Body of pancreas (tissue), 4 donors: ENCODE measurements around the gene CEP104. TPM values are rescaled to one million over a fixed set of nuclear protein-coding genes. Genes with fewer than 3 reads are reported as not detected.

Experiments
- ATAC-seq: fragments of 150-250 bp; one replicate; pipeline ENCODE4 v1.9.1; 2016
- DNase-seq, 4 donors: peaks; one replicate each; pipeline ENCODE4 v3.0.0-alpha.2; 2019
- H3K27ac ChIP-seq, 4 donors: fragments of 200-600 bp; sonication (generic); 1 replicate in 3 of 4; 2 replicates in 1 of 4; pipeline versions ENCODE4 v1.5.1 to v1.6.1; 2016 to 2019; ENCODE audit warnings: mild to moderate bottlenecking in 1 of 4, mixed read lengths in 1 of 4, moderate library complexity in 1 of 4
- H3K27me3 ChIP-seq, 2 donors: fragments of 200-600 bp; sonication (generic); one replicate each; pipeline ENCODE4 v1.6.0; 2016; ENCODE audit warnings: mild to moderate bottlenecking in 1 of 2
- H3K36me3 ChIP-seq, 2 donors: fragments of 200-600 bp; sonication (generic); replicated peaks in 1 of 2; 2 replicates each; pipeline ENCODE4 v1.5.1; 2016; ENCODE audit warnings: low read depth in 2 of 2; ENCODE audit not compliant: insufficient read depth in 1 of 2
- H3K4me1 ChIP-seq: fragments of 200-600 bp; sonication (generic); one replicate; pipeline ENCODE4 v1.6.0; 2016
- H3K4me3 ChIP-seq, 2 donors: fragments of 200-600 bp; sonication (generic); 1 replicate in 1 of 2; 2 replicates in 1 of 2; pipeline ENCODE4 v1.5.1; 2016 to 2019
- H3K9me3 ChIP-seq, 3 donors: fragments of 200-600 bp; sonication (generic); 1 replicate in 2 of 3; 2 replicates in 1 of 3; pipeline ENCODE4 v1.5.1; 2016
- POLR2A ChIP-seq, 3 donors: fragments of 450-650 bp; IDR thresholded peaks; one replicate each; pipeline ENCODE4 v1.6.1; 2016; ENCODE audit warnings: antibody characterized with exemption in 3 of 3, mild to moderate bottlenecking in 2 of 3
- WGBS, 2 donors: methylation state at CpG; one replicate each; pipeline ENCODE4 v1.1.5; 2017; 5-methylcytosine and 5-hydroxymethylcytosine counted together
- intact Hi-C: fragments of 100-400 bp; cut with DNase I; formaldehyde crosslinking; loops from one replicate; pipeline ENCODE4 v1.15.1; 2023
- total RNA-seq, 2 donors: library from RNA; depleted of rRNA; stranded (reverse); fragments of >200 nt; gene quantifications; one replicate each; pipeline ENCODE4 v1.1.0, GENCODE V29; 2016
- TF ChIP-seq, protein P1 (sequence below), 7 experiments: fragments of 450-650 bp in 4 of 7; fragments of 200-600 bp in 3 of 7; sonication (generic) in 3 of 7; IDR thresholded peaks; one replicate each; pipeline ENCODE4 v1.5.1; 2016 to 2019; ENCODE audit warnings: antibody characterized with exemption in 7 of 7

CEP104 gene
- total RNA-seq, 2 donors from 2014 or later = 17.9 to 22.1 TPM

DNA sequence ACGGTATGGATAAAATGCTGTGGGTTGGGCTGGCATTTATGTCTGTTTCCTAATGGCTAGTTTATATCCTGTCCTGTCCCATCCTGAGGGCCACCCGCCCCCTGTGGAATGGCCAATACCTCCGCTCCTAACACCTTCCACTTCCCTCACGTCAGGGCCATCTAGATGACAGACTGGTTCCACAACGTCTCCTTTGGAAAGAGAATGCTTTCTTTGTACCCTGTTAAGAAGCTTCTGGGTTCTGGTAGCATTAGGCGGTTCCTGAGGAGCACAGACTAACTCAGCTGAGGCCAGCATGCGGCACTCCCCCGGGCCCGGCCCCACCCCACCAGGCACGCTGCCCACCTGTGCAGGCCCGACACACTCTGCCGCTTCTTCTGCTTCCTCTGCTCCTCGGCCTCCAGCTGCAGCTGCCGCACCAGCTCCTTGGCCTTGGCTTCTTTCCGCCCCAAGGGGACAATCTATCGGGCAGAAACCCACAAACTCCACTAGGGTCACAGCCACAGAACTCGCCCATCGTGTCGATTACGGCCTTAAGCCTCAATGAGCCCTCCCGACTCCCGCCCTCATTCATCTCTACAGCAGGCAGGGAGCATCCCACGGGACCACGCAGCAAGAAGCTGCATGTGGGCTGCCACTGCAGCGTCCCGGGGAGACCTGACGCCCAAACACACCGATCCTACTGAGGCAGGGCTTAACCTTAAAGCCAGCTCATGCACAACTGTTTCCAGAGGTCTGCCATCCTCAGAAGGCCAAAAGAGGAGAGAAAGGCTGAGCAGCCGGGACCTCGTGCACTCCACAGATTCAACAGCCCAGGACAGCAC, 73.1 kb downstream of the CEP104 start:
- no peak for TF ChIP-seq POLR2A (IDR thresholded peaks at IDR 0.05)
- TF ChIP-seq, protein P1, sequence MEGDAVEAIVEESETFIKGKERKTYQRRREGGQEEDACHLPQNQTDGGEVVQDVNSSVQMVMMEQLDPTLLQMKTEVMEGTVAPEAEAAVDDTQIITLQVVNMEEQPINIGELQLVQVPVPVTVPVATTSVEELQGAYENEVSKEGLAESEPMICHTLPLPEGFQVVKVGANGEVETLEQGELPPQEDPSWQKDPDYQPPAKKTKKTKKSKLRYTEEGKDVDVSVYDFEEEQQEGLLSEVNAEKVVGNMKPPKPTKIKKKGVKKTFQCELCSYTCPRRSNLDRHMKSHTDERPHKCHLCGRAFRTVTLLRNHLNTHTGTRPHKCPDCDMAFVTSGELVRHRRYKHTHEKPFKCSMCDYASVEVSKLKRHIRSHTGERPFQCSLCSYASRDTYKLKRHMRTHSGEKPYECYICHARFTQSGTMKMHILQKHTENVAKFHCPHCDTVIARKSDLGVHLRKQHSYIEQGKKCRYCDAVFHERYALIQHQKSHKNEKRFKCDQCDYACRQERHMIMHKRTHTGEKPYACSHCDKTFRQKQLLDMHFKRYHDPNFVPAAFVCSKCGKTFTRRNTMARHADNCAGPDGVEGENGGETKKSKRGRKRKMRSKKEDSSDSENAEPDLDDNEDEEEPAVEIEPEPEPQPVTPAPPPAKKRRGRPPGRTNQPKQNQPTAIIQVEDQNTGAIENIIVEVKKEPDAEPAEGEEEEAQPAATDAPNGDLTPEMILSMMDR (IDR thresholded peaks at IDR 0.05) = no peak
- peaks cover 21 to 50% of the 10 kb centered on the region in 2 donors for H3K36me3 ChIP-seq
- DNase-seq = no peak
- intact Hi-C loops = no loop called here
- no peak for ATAC-seq
- no peaks in the 10 kb centered on the region for H3K27me3 ChIP-seq
- 91 to 92% methylated on average over 27 to 30 of the region's 30 CpGs for WGBS, 2 donors
- no peak overlapping the region for H3K4me3 ChIP-seq
- no peak overlapping the region for H3K27ac ChIP-seq
- no peaks in the 10 kb centered on the region for H3K9me3 ChIP-seq
- H3K4me1 ChIP-seq = peaks cover 1% of the 10 kb centered on the region

DNA sequence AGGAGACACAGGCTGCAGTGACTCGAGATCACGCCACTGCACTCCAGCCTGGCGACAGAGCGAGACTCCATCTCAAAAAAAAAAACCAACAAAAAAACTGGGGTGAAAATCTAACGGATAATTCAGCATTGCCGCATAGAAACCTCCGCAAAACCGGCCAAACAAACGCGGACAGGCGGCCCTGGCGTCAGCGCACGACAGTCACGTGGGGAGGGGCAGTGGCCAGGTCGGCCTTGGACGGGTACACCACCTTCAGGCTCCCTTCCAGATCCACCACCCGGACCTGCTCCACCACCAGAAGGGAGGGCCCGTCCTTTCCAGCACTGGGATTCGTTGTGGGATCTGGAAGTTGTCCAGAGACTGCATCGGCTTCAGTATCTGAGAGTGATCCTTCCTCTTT, 76.1 kb downstream of the CEP104 start:
- Histone ChIP-seq H3K27me3 (no peaks in the 10 kb centered on the region), H3K4me1 (peaks cover 16% of the 10 kb centered on the region), H3K36me3 (peaks cover 21 to 45% of the 10 kb centered on the region in 2 donors), H3K4me3 (no peak overlapping the region), H3K27ac (no peak overlapping the region), H3K9me3 (no peaks in the 10 kb centered on the region)
- DNase-seq (no peak), ATAC-seq (no peak)
- TF ChIP-seq POLR2A (IDR thresholded peaks at IDR 0.05) = no peak
- TF ChIP-seq, protein P1 (IDR thresholded peaks at IDR 0.05) = no peak
- intact Hi-C loops = no loop called here
- 84 to 89% methylated on average over 21 of the region's 21 CpGs for whole genome bisulfite sequencing, 2 donors

DNA sequence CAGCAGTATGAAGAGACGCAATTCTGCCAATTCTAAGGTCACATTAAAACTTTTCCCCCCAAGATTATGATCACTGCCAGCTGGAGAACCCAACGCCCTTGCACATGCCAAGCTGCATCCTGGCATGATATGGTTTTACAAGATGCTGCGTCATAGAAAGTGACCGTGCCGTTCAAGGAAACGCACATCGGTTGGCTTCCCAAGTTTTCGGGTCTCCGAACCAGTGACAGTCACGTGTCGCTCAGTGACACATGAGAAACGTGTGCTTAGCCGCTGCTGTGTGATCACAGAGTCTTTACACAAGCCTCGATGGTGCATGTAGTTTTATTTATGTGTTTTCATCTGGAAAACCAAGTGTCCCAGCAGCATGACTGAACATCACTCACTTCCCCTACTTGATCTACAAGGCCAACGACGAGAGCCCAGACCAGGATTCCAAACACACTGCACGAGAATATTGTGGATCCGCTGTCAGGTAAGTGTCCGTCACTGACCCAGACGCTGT, 77.0 kb downstream of the CEP104 start:
- intact Hi-C loops = no loop called here
- DNase-seq = no peak
- no peak for ATAC-seq
- Histone ChIP-seq H3K4me1 (peaks cover 23% of the 10 kb centered on the region), H3K27ac (no peak overlapping the region), H3K4me3 (no peak overlapping the region), H3K9me3 (no peaks in the 10 kb centered on the region), H3K27me3 (no peaks in the 10 kb centered on the region), H3K36me3 (peaks cover 20 to 39% of the 10 kb centered on the region in 2 donors)
- TF ChIP-seq, protein P1 (IDR thresholded peaks at IDR 0.05) = no peak
- TF ChIP-seq POLR2A (IDR thresholded peaks at IDR 0.05) = no peak
- 89 to 92% methylated on average over 20 of the region's 20 CpGs for WGBS, 2 donors

DNA sequence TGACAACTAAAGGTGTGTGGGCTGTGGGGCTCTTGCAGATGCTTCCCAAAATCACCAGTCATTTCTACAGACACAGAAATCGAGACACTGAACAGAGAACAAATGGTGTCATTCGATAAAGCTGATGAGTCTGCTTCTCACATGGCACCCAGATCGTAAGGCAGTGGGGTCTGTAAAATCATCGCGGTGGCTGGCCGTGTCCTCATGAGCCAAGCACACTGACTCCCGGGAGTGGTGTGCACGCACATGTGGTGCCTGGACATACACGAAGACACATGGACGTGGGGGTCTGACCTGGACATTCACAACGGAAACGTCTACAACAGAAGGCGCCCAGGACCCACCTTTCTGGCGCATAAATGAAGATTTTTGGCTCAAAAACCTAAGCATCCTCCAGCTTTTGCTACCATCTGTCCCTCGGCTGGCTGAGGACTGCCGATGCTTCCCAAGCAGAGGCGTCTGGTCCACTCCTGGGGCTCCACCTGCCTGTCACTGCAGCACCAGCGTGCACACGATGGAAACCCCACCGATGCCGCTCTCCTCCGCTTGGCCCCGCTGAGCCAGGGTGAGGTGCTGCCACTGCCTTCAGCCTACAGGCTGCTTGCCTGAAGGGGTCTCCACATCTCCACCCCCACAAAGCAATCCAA, 77.6 kb downstream of the CEP104 start:
- no peak for DNase-seq
- no peaks in the 10 kb centered on the region for H3K9me3 ChIP-seq
- peaks cover 25% of the 10 kb centered on the region for H3K4me1 ChIP-seq
- 90 to 91% methylated on average over 17 to 23 of the region's 23 CpGs for WGBS, 2 donors
- TF ChIP-seq, protein P1 (IDR thresholded peaks at IDR 0.05) = no peak
- TF ChIP-seq POLR2A (IDR thresholded peaks at IDR 0.05) = no peak
- intact Hi-C loops = no loop called here
- no peak for ATAC-seq
- no peak overlapping the region for H3K27ac ChIP-seq
- no peaks in the 10 kb centered on the region for H3K27me3 ChIP-seq
- H3K4me3 ChIP-seq = no peak overlapping the region
- peaks cover 14 to 39% of the 10 kb centered on the region in 2 donors for H3K36me3 ChIP-seq
